Uterus (tissue), 4 donors: ENCODE results near the gene ZMYND8. TPM values are rescaled to one million over a fixed set of nuclear protein-coding genes. Genes with fewer than 3 reads are reported as not detected.
"Not testable (repeated sequence)": the region's sequence is repeated elsewhere in the genome, so short reads cannot be mapped to it uniquely, and the experiment has no call there.

Experiments used
- DNase-seq, 2 donors: peaks; one replicate each; pipeline ENCODE4 v3.0.0-alpha.2; 2019 to 2020
- H3K27ac ChIP-seq, 2 donors: fragments of 200-600 bp; sonication (generic); 1 replicate in 1 of 2; 2 replicates in 1 of 2; pipeline ENCODE4 v1.5.1; 2016 to 2018
- H3K27me3 ChIP-seq, 2 donors: fragments of 200-600 bp; sonication (generic); one replicate each; pipeline ENCODE4 v1.5.1; 2018 to 2019; ENCODE audit warnings: control low read depth in 1 of 2
- H3K36me3 ChIP-seq, 2 donors: fragments of 200-600 bp; sonication (generic); one replicate each; pipeline ENCODE4 v1.5.1; 2019; ENCODE audit warnings: control low read depth in 1 of 2
- H3K4me1 ChIP-seq, 2 donors: fragments of 200-600 bp; sonication (generic); one replicate each; pipeline ENCODE4 v1.5.1; 2018 to 2019; ENCODE audit warnings: control low read depth in 1 of 2
- H3K4me3 ChIP-seq, 2 donors: fragments of 200-600 bp; sonication (generic); 1 replicate in 1 of 2; 2 replicates in 1 of 2; pipeline ENCODE4 v1.5.1; 2018 to 2019; ENCODE audit warnings: mild to moderate bottlenecking in 1 of 2
- H3K9me3 ChIP-seq, 2 donors: fragments of 200-600 bp; sonication (generic); one replicate each; pipeline ENCODE4 v1.5.1; 2019; ENCODE audit warnings: control low read depth in 1 of 2
- CTCF ChIP-seq, 4 experiments: fragments of 200-600 bp in 2 of 4; fragments of 450-650 bp in 2 of 4; sonication (generic) in 2 of 4; IDR thresholded peaks; one replicate each; pipeline ENCODE4 v1.5.1; 2016 to 2019; ENCODE audit warnings: antibody characterized with exemption in 4 of 4, mild to moderate bottlenecking in 2 of 4, moderate library complexity in 1 of 4
- POLR2A ChIP-seq, 2 donors: fragments of 450-650 bp; IDR thresholded peaks; one replicate each; pipeline ENCODE4 v1.6.1; 2016; ENCODE audit warnings: antibody characterized with exemption in 2 of 2, mild to moderate bottlenecking in 1 of 2, moderate library complexity in 1 of 2
- intact Hi-C: fragments of 100-400 bp; cut with DNase I; formaldehyde crosslinking; loops from one replicate; pipeline ENCODE4 v1.15.1; 2023; ENCODE audit warnings: low total_unique reads
- total RNA-seq, 4 donors: library from RNA; depleted of rRNA in 3 of 4; stranded (reverse); fragments of >200 nt in 3 of 4; gene quantifications; one replicate each; pipeline versions ENCODE4 v1.1.0 to v1.2.4, GENCODE V29; 2014 to 2023
- donor health status: DM: yes; HTN: yes; CAD: no.

The ZMYND8 gene
- total RNA-seq, 4 donors from 2014 or later, result 10.2 to 26.7 (median 16.0) TPM

DNA sequence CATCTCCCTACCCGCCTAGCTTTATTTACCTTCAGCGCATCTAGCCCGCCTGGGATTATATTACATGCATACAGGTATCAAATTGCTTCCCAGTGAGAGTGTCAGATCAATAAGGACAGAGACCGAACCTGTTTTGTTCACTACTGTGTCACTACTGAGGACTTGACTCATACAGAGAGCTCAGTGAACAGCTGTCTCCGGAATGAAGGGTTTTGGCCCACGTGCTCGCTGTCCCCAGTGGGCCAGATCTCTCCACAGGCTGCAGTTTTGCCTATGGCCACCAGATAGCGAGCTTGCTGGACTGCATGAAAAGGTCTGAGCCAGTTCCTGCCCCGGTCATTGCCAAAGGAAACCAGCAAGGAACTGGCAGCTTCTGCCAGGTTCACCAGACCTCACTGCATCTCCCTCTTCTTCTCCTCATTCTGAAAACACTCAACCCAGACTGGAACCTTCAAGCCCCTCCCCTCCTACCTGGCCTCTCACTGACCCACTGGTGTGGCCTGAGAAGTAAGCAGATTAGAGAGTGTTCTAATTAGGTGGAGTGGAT lies 150.8 kb downstream of the ZMYND8 start:
- Histone ChIP-seq H3K27ac (no peak overlapping the region), H3K4me1 (no peaks in the 10 kb centered on the region), H3K9me3 (no peaks in the 10 kb centered on the region), H3K4me3 (no peak overlapping the region), H3K27me3 (no peaks in the 10 kb centered on the region), H3K36me3 (no peaks in the 10 kb centered on the region)
- no peak for DNase-seq
- TF ChIP-seq POLR2A (IDR thresholded peaks at IDR 0.05) (no peak), CTCF (IDR thresholded peaks at IDR 0.05) (peak in 1 of 4 experiments; percentile 22)
- intact Hi-C loops, result no loop called here

DNA sequence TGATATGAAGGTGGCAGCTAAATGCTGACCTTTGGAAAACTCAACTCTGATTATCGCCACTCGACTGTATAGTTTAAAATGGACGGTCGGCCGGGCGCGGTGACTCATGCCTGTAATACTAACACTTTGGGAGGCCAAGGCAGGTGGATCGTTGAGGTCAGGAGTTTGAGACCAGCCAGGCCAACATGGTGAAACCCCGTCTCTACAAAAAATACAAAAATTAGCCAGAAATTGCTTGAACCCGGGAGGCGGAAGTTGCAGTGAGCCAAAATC lies 151.7 kb downstream of the ZMYND8 start:
- H3K27me3 ChIP-seq, H3K9me3 ChIP-seq, intact Hi-C loops, H3K27ac ChIP-seq, H3K36me3 ChIP-seq, H3K4me3 ChIP-seq, DNase-seq, H3K4me1 ChIP-seq: not testable (repeated sequence)

- Histone ChIP-seq H3K27ac (no peak overlapping the region), H3K27me3 (no peaks in the 10 kb centered on the region), H3K4me1 (no peaks in the 10 kb centered on the region), H3K36me3 (no peaks in the 10 kb centered on the region), H3K9me3 (no peaks in the 10 kb centered on the region), H3K4me3 (no peak overlapping the region)
- TF ChIP-seq POLR2A (IDR thresholded peaks at IDR 0.05) (no peak), CTCF (IDR thresholded peaks at IDR 0.05) (no peak)
- intact Hi-C loops, result no loop called here
- no peak for DNase-seq
Observed at GRCh38 chr20:47204008-47204849, 152.3 kb downstream of the ZMYND8 start.

DNA sequence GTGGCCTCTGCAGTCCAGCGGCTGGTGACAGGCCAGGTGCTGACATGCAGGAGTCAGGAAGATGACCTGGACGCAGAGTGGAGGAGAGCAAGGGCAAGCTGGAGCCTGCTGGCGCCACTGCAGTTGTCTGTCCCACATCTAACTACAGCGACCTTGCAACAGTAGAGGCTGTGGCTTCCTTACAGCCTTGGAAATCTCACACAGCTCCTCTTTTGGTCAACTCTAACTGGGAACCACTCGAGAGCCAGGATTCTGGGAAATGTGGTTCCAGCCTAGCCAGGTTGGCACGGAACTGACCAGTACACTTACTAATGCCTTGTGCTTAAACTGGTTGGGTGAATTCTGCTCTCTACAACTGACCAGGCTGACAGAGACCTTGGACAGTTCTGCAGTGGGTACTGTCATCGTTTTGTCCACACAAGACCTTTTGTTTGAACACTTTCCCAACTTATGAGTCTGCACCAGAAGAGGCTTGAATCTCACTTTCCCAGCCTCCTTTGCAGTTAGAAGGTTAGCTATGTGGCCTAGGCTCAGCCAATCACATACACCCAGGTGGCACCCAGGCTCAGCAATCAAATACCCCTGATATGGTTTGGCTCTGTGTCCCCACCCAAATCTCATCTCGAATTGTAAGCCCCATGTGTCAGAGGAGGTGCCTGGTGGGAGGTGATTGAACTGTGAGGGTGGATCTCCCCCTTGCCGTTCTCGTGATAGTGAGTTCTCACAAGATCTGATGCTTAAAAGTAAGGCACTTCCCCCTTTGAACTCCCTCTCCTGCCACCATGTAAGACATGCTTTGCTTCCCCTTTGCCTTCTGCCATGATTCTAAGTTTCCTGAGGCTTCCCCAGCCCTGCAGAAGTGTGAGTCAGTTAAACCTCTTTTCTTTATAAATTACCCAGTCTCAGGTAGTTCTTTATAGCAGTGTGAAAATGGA lies 153.5 kb downstream of the ZMYND8 start:
- no peaks in the 10 kb centered on the region for H3K4me1 ChIP-seq
- DNase-seq, result no peak
- intact Hi-C loops, result no loop called here
- no peaks in the 10 kb centered on the region for H3K9me3 ChIP-seq
- H3K36me3 ChIP-seq, result no peaks in the 10 kb centered on the region
- no peaks in the 10 kb centered on the region for H3K27me3 ChIP-seq
- TF ChIP-seq POLR2A (IDR thresholded peaks at IDR 0.05) (no peak), CTCF (IDR thresholded peaks at IDR 0.05) (no peak)
- no peak overlapping the region for H3K4me3 ChIP-seq
- no peak overlapping the region for H3K27ac ChIP-seq

GRCh38 chr20:47201074-47201730 lies 155.3 kb downstream of the ZMYND8 start:
- Histone ChIP-seq H3K4me3 (no peak overlapping the region), H3K36me3 (no peaks in the 10 kb centered on the region), H3K9me3 (no peaks in the 10 kb centered on the region), H3K4me1 (no peaks in the 10 kb centered on the region), H3K27ac (no peak overlapping the region), H3K27me3 (no peaks in the 10 kb centered on the region)
- TF ChIP-seq POLR2A (IDR thresholded peaks at IDR 0.05) (no peak), CTCF (IDR thresholded peaks at IDR 0.05) (no peak)
- intact Hi-C loops, result no loop called here
- DNase-seq, result no peak
